Stimulated activated CD8-positive, alpha-beta memory T cell treated with anti-CD3 and anti-CD28 coated beads, Interleukin-4, amount 100 ng/mL, for 1 hour (primary cell): ENCODE data around the gene SH3PXD2A.

Experiments
- DNase-seq, 2 donors: peaks; one replicate each; pipeline ENCODE4 v3.0.0-alpha.2; 2020; ENCODE audit warnings: low read depth in 2 of 2, low spot score in 1 of 2

Gene SH3PXD2A

GRCh38 chr10:103589074-103589630 is 266.2 kb downstream of the SH3PXD2A start:
- no peak for DNase-seq

GRCh38 chr10:103587073-103587472 is 268.3 kb downstream of the SH3PXD2A start:
- no peak for DNase-seq

- DNase-seq = no peak
Observed at GRCh38 chr10:103585011-103585405, 270.4 kb downstream of the SH3PXD2A start.

- peak; percentile 8 to 31 for DNase-seq
Observed at GRCh38 chr10:103584216-103585010, 271.0 kb downstream of the SH3PXD2A start.

- DNase-seq = no peak
Observed at GRCh38 chr10:103583871-103584215, 271.5 kb downstream of the SH3PXD2A start.

- no peak for DNase-seq
Observed at GRCh38 chr10:103582331-103583123, 272.8 kb downstream of the SH3PXD2A start.

GRCh38 chr10:103581499-103581898 is 273.9 kb downstream of the SH3PXD2A start:
- DNase-seq = no peak

GRCh38 chr10:103580430-103580829 is 274.9 kb downstream of the SH3PXD2A start:
- DNase-seq = no peak

- no peak for DNase-seq
Observed at GRCh38 chr10:103580011-103580410, 275.4 kb downstream of the SH3PXD2A start.

GRCh38 chr10:103578782-103579382 is 276.5 kb downstream of the SH3PXD2A start:
- DNase-seq = no peak

GRCh38 chr10:103576862-103577261 is 278.5 kb downstream of the SH3PXD2A start:
- DNase-seq = no peak

- no peak for DNase-seq
Observed at GRCh38 chr10:103576076-103576471, 279.3 kb downstream of the SH3PXD2A start.

- DNase-seq = no peak
Observed at GRCh38 chr10:103575416-103576075, 279.8 kb downstream of the SH3PXD2A start.

GRCh38 chr10:103574097-103575061 is 281.0 kb downstream of the SH3PXD2A start:
- no peak for DNase-seq

- no peak for DNase-seq
Observed at GRCh38 chr10:103573205-103573487, 282.2 kb downstream of the SH3PXD2A start.

- DNase-seq = no peak
Observed at GRCh38 chr10:103572347-103573204, 282.8 kb downstream of the SH3PXD2A start.

GRCh38 chr10:103571656-103571975 is 283.8 kb downstream of the SH3PXD2A start:
- DNase-seq = no peak

GRCh38 chr10:103570844-103571655 is 284.3 kb downstream of the SH3PXD2A start:
- DNase-seq = no peak

GRCh38 chr10:103569896-103570295 is 285.5 kb downstream of the SH3PXD2A start:
- no peak for DNase-seq
